HepG2 (cell line): ENCODE measurements around the gene ACTN3. TPM values are rescaled to one million over a fixed set of nuclear protein-coding genes. Genes with fewer than 3 reads are reported as not detected.
A peak's percentile ranks its signal among the peaks of the same experiment; 100 is the strongest.

Experiments used
- ATAC-seq: fragments of 200-7000 bp; cut with Tn5 transposase; 3 replicates; pipeline ENCODE4 v1.9.1; 2020; ENCODE audit warnings: mild to moderate bottlenecking, moderate library complexity
- BruUV-seq: library from RNA; stranded (reverse); fragments of 400-500 nt; replicated peaks from 2 replicates; lab custom pipeline; 2021; lab: Mats Ljungman, UMichigan
- CTCF ChIA-PET: fragments of 300-600 bp; formaldehyde crosslinking; extraction: SDS; loops from one replicate; lab custom pipeline; 2021; ENCODE audit warnings: low total read pairs, inconsistent platforms, low intra/inter-chr PET ratio; lab: Yijun Ruan, JAX
- POLR2A ChIA-PET: fragments of 350-600 bp; sonication (Branson Sonifier 250); formaldehyde crosslinking; loops from one replicate; lab custom pipeline; 2020; ENCODE audit warnings: antibody characterized with exemption, inconsistent platforms; lab: Yijun Ruan, JAX
- DNase-seq: peaks from one replicate; pipeline ENCODE4 v3.0.0-alpha.2; 2015; ENCODE audit warnings: low spot score
- FAIRE-seq: peaks from 3 replicates; lab custom pipeline; 2011; peaks lifted over from hg19 to GRCh38; lab: Jason Lieb, UNC
- H2AFZ ChIP-seq: one replicate; pipeline ENCODE4 v1.6.1; 2011; ENCODE audit warnings: low read length, inconsistent platforms
- H3K27ac ChIP-seq: fragments of 300-600 bp; 3 replicates; pipeline ENCODE4 v1.8.0; 2011; ENCODE audit warnings: mixed run types, mild to moderate bottlenecking, mixed read lengths, low read length, inconsistent platforms; ENCODE audit not compliant: insufficient read depth; ENCODE audit errors: extremely low read length
- H3K27me3 ChIP-seq, 2 experiments: fragments of 200-600 bp in 1 of 2; 2 replicates in 1 of 2; 3 replicates in 1 of 2; pipeline versions ENCODE4 v1.6.0 to v1.8.0; 2011; ENCODE audit warnings: low read length in 2 of 2, mild to moderate bottlenecking in 2 of 2, moderate library complexity in 2 of 2, inconsistent platforms in 1 of 2; ENCODE audit not compliant: insufficient read depth in 2 of 2, control insufficient read depth in 1 of 2
- H3K36me3 ChIP-seq, 2 experiments: fragments of 200-600 bp in 1 of 2; replicated peaks in 1 of 2; 2 replicates in 1 of 2; 3 replicates in 1 of 2; pipeline versions ENCODE4 v1.5.1 to v1.8.0; 2011; ENCODE audit warnings: low read length in 2 of 2, inconsistent platforms in 1 of 2; ENCODE audit not compliant: insufficient read depth in 2 of 2, control insufficient read depth in 1 of 2
- H3K4me1 ChIP-seq: 2 replicates; pipeline ENCODE4 v1.5.1; 2012; ENCODE audit warnings: low read length, inconsistent platforms; ENCODE audit not compliant: insufficient read depth
- H3K4me2 ChIP-seq: 2 replicates; pipeline ENCODE4 v1.6.0; 2011; ENCODE audit warnings: low read depth, low read length, inconsistent platforms
- H3K4me3 ChIP-seq, 3 experiments: fragments of 200-600 bp in 1 of 3; sonication (generic), shearing (Covaris generic) in 1 of 3; replicated peaks in 1 of 3; 2 replicates each; pipeline ENCODE4 v1.5.1; 2011 to 2016; ENCODE audit warnings: low read length in 3 of 3, inconsistent platforms in 2 of 3, low read depth in 2 of 3, mild to moderate bottlenecking in 2 of 3, control low read depth in 1 of 3, mixed read lengths in 1 of 3; ENCODE audit not compliant: insufficient read depth in 1 of 3
- H3K79me2 ChIP-seq: one replicate; pipeline ENCODE4 v1.6.1; 2011; ENCODE audit warnings: low read length, inconsistent platforms; ENCODE audit not compliant: insufficient read depth
- H3K9ac ChIP-seq: 2 replicates; pipeline ENCODE4 v1.6.0; 2011; ENCODE audit warnings: mild to moderate bottlenecking, low read depth, low read length, inconsistent platforms; ENCODE audit not compliant: insufficient read depth
- H3K9me3 ChIP-seq: 2 replicates; pipeline ENCODE4 v1.5.1; 2012; ENCODE audit warnings: mild to moderate bottlenecking, low read length
- H4K20me1 ChIP-seq: 2 replicates; pipeline ENCODE4 v1.6.0; 2011; ENCODE audit warnings: inconsistent platforms, mild to moderate bottlenecking, low read length, moderate library complexity; ENCODE audit not compliant: insufficient read depth
- AGO1 ChIP-seq: fragments of 200-400 bp; formaldehyde crosslinking; IDR thresholded peaks from 2 replicates; pipeline ENCODE4 v1.6.1; 2017; ENCODE audit warnings: mild to moderate bottlenecking, low read depth, low read length, moderate library complexity; ENCODE audit not compliant: poor library complexity, severe bottlenecking
- AGO2 ChIP-seq: fragments of 200-400 bp; formaldehyde crosslinking; optimal IDR thresholded peaks from 2 replicates; pipeline ENCODE3; 2017; ENCODE audit warnings: mild to moderate bottlenecking, low read depth, low read length, moderate library complexity
- CBX2 ChIP-seq, 2 experiments: fragments of 200-600 bp in 1 of 2; sonication (generic); formaldehyde crosslinking in 1 of 2; IDR thresholded peaks; 2 replicates each; pipeline versions ENCODE4 v1.7.0 to v1.8.1; 2018 to 2022; ENCODE audit warnings: low read depth in 2 of 2, low read length in 1 of 2, mild to moderate bottlenecking in 1 of 2, missing genetic modification reagents in 1 of 2
- ISL2 ChIP-seq: sonication (generic); formaldehyde crosslinking; IDR thresholded peaks from 2 replicates; pipeline ENCODE4 v1.5.0; 2020; ENCODE audit warnings: missing genetic modification reagents
- MBD4 ChIP-seq: IDR thresholded peaks from 2 replicates; pipeline ENCODE4 v1.6.1; 2012; ENCODE audit warnings: low read length, inconsistent platforms, borderline replicate concordance
- MED13 ChIP-seq: sonication (generic); formaldehyde crosslinking; IDR thresholded peaks from 2 replicates; pipeline ENCODE4 v1.5.0; 2020; ENCODE audit warnings: missing genetic modification reagents
- MED8 ChIP-seq: sonication (generic); formaldehyde crosslinking; IDR thresholded peaks from 2 replicates; pipeline ENCODE4 v1.8.1; 2023; ENCODE audit warnings: mild to moderate bottlenecking, missing genetic modification reagents; ENCODE audit not compliant: insufficient replicate concordance
- MIER3 ChIP-seq: IDR thresholded peaks from 2 replicates; pipeline ENCODE4 v1.6.1; 2016; ENCODE audit warnings: missing compliant biosample characterization, borderline replicate concordance
- PHF20 ChIP-seq: sonication (generic); formaldehyde crosslinking; IDR thresholded peaks from 2 replicates; pipeline ENCODE4 v1.5.0; 2020; ENCODE audit warnings: mild to moderate bottlenecking, missing genetic modification reagents
- REL ChIP-seq: sonication (generic); formaldehyde crosslinking; conservative IDR thresholded peaks from 2 replicates; pipeline ENCODE4 v1.8.0; 2022; ENCODE audit warnings: mild to moderate bottlenecking, missing genetic modification reagents, moderate library complexity
- ZNF674 ChIP-seq: sonication (generic); formaldehyde crosslinking; IDR thresholded peaks from 2 replicates; pipeline ENCODE4 v1.5.0; 2020; ENCODE audit warnings: low read depth, mild to moderate bottlenecking, missing genetic modification reagents
- WGBS: methylation state at CpG from one replicate; pipeline ENCODE4 v1.1.6; 2017; ENCODE audit warnings: low lambda C conversion rate; 5-methylcytosine and 5-hydroxymethylcytosine counted together
- in situ Hi-C: cut with HindIII; loops from 2 replicates; pipeline ENCODE4 v1.10.0; 2017; ENCODE audit warnings: low pct_unique_long_range_greater_than_20kb; ENCODE audit not compliant: extremely low pct_ligation_motif_present
- intact Hi-C: fragments of 100-400 bp; cut with micrococcal nuclease; formaldehyde crosslinking; loops from one replicate; pipeline ENCODE4 v1.10.0; 2022; ENCODE audit not compliant: unreplicated experiment
- polyA plus RNA-seq, 8 experiments: library from polyadenylated mRNA; depleted of rRNA in 3 of 8; stranded (reverse) in 7 of 8; unstranded in 1 of 8; fragments of >200 nt; fragmentation: Illumina TruSeq in 4 of 8; extraction: Trizol in 4 of 8; gene quantifications; 2 replicates each; pipeline versions ENCODE4 v1.2.1 to v1.2.3, GENCODE V29; 2011 to 2016; ENCODE audit warnings: low read depth in 4 of 8, missing spikeins in 1 of 8, mixed read lengths in 1 of 8; ENCODE audit not compliant: insufficient read depth in 1 of 8
- total RNA-seq, 5 experiments: library from RNA; depleted of rRNA; stranded (reverse); fragments of >200 nt; fragmentation: Illumina TruSeq; extraction: Trizol; gene quantifications; 2 replicates each; pipeline ENCODE4 v1.2.3, GENCODE V29; 2016; ENCODE audit warnings: low read depth in 1 of 5
- TF ChIP-seq, protein P1 (sequence below): sonication (generic); formaldehyde crosslinking; IDR thresholded peaks from 2 replicates; pipeline ENCODE4 v1.4.0; 2020; ENCODE audit warnings: missing genetic modification reagents
- TF ChIP-seq, protein P2 (sequence below): IDR thresholded peaks from 2 replicates; pipeline ENCODE4 v1.6.1; 2016; ENCODE audit warnings: missing compliant biosample characterization, missing genetic modification reagents, borderline replicate concordance
- TF ChIP-seq, protein P3 (sequence below): sonication (generic); formaldehyde crosslinking; IDR thresholded peaks from 2 replicates; pipeline ENCODE4 v1.4.0; 2020; ENCODE audit warnings: missing genetic modification reagents, low read depth, mild to moderate bottlenecking, borderline replicate concordance

The ACTN3 gene
- total and polyA plus RNA-seq, 2 of the 13 experiments (the other 11 are each of a cell fraction or from before 2014, with no cell fraction given): 0.04 to 0.09 TPM

DNA sequence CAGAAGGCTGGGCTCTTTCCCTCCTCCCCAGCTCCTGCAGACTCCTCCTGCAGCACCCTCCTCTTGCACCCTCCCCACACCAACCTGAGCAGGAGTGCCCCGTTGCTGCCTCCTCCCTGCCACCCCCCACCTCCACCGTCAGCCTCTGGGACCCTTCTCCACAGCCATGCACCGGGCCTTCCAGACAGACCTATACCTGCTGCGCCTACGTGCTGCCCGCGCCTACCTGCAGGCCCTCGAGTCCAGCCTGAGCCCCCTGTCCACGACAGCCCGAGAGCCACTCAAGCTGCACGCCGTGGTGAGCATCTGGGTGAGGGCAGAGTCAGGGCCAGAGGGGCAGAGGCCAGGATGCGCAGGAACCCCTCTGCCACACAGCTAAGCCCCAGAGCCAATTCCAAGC lies 17.0 kb upstream of the ACTN3 start:
- Histone ChIP-seq H3K9me3 (no peaks in the 10 kb centered on the region), H3K27ac (no peak overlapping the region), H2AFZ (no peak overlapping the region), H3K4me3 (no peak overlapping the region), H3K27me3 (no peaks in the 10 kb centered on the region), H3K4me1 (0 out of 2 replicates have a peak, but pooled peaks cover 7% of the 10 kb centered on the region)
- CTCF ChIA-PET: no interaction called here
- WGBS: 92% methylated on average over 6 of the region's 13 CpGs
- peak; percentile 43 for TF ChIP-seq AGO2
- no peak for TF ChIP-seq CBX2 (IDR thresholded peaks at IDR 0.05; ENCODE audit: low read depth, low read length)
- no peak for TF ChIP-seq CBX2 (CRISPR knock-in tag; IDR thresholded peaks at IDR 0.05; ENCODE audit: low read depth)
- TF ChIP-seq, all 625 proteins: peak for 1
- intact Hi-C loops: no loop called here
- ATAC-seq (no peak), FAIRE-seq (no peak), DNase-seq (no peak)
- POLR2A ChIA-PET: no interaction called here
- Histone ChIP-seq H3K9ac (no peak overlapping the region), H3K36me3 (peaks cover 0 to 1% of the 10 kb centered on the region in 2 experiments; a peak in 2 of 5 replicates), H4K20me1 (no peaks in the 10 kb centered on the region), H3K4me2 (no peak overlapping the region), H3K79me2 (no peaks in the 10 kb centered on the region)
- in situ Hi-C loops: no loop called here
- BruUV-seq: no TSS peak

DNA sequence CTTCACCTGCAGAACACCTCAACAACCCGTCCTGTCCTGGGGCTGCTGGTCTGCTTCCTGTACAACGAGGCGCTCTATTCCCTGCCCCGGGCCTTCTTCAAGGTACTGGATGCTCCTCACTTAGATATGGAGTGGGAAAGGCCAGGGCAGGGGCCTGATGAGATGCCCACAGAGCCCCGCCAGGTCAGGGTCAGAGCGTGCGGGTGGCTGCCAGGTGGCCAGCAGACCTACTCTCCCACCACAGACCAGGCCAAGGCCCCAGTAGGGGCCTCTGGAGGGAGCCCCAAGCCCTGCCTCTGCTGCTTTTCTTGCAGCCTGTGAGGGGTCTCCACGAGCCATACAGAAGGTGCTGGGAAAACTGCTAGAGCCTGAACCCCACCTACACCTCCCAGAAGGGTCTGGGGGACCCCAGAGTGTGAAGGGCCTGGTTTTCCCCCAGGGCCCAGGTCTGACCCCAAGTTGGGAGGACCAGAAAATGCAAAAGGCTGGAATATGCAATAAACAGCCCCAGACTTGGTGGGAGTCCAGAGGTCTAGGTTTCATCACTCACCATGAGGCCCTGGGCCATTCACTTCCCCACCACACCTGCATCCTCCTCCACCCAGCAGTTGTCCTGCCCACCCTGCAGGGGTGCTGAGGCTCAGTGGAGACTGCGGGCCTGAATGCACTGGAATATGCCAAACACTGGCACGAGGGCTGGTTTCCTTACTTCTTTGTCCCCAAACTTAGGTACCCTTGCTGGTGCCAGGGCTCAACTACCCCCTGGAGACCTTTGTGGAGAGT lies 15.6 kb upstream of the ACTN3 start:
- intact Hi-C loops (no loop called here), in situ Hi-C loops (no loop called here)
- peak; percentile 48 for ATAC-seq
- Histone ChIP-seq H3K27ac (no peak overlapping the region), H2AFZ (no peak overlapping the region), H3K27me3 (no peaks in the 10 kb centered on the region), H3K36me3 (peaks cover 1 to 3% of the 10 kb centered on the region in 2 experiments; a peak in 2 of 5 replicates), H3K4me3 (no peak overlapping the region), H3K4me1 (0 out of 2 replicates have a peak, but pooled peaks cover 7% of the 10 kb centered on the region), H3K9ac (no peak overlapping the region), H3K79me2 (no peaks in the 10 kb centered on the region), H3K9me3 (no peaks in the 10 kb centered on the region), H3K4me2 (no peak overlapping the region), H4K20me1 (no peaks in the 10 kb centered on the region)
- POLR2A ChIA-PET: no interaction called here
- 90% methylated on average over 9 of the region's 10 CpGs for WGBS
- CTCF ChIA-PET: no interaction called here
- DNase-seq: no peak
- no TSS peak for BruUV-seq
- FAIRE-seq: no peak
- TF ChIP-seq, protein P1, sequence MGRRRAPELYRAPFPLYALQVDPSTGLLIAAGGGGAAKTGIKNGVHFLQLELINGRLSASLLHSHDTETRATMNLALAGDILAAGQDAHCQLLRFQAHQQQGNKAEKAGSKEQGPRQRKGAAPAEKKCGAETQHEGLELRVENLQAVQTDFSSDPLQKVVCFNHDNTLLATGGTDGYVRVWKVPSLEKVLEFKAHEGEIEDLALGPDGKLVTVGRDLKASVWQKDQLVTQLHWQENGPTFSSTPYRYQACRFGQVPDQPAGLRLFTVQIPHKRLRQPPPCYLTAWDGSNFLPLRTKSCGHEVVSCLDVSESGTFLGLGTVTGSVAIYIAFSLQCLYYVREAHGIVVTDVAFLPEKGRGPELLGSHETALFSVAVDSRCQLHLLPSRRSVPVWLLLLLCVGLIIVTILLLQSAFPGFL (CRISPR knock-in tag): no peak
- TF ChIP-seq ISL2 (no peak), AGO1 (no peak), REL (CRISPR knock-in tag) (no peak), MED8 (CRISPR knock-in tag) (no peak), MIER3 (no peak), MED13 (no peak), ZNF674 (CRISPR knock-in tag) (no peak), PHF20 (no peak), MBD4 (no peak)
- TF ChIP-seq, protein P2, sequence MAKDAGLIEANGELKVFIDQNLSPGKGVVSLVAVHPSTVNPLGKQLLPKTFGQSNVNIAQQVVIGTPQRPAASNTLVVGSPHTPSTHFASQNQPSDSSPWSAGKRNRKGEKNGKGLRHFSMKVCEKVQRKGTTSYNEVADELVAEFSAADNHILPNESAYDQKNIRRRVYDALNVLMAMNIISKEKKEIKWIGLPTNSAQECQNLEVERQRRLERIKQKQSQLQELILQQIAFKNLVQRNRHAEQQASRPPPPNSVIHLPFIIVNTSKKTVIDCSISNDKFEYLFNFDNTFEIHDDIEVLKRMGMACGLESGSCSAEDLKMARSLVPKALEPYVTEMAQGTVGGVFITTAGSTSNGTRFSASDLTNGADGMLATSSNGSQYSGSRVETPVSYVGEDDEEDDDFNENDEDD (CRISPR knock-in tag): no peak
- TF ChIP-seq, protein P3, sequence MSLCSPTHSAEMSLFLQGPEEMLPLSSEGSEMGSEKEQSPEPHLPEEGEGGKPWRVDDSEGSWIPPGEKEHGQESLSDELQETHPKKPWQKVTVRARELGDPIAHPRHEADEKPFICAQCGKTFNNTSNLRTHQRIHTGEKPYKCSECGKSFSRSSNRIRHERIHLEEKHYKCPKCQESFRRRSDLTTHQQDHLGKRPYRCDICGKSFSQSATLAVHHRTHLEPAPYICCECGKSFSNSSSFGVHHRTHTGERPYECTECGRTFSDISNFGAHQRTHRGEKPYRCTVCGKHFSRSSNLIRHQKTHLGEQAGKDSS (CRISPR knock-in tag): no peak
